HG02885 (cell line): ENCODE measurements around the gene CABYR.

Experiments
- ATAC-seq: cut with Tn5 transposase; IDR thresholded peaks from one replicate; pipeline ENCODE4 v1.9.1; 2021; ENCODE audit warnings: mild to moderate bottlenecking; ENCODE audit not compliant: unreplicated experiment, poor library complexity

CABYR gene

GRCh38 chr18:24138789-24139616 lies at the start of gene CABYR:
TSS of gene CABYR (plus strand) at chr18:24139062. CDS start at chr18:24143115, 4,053 bp downstream.
- peak; percentile 93 for ATAC-seq

GRCh38 chr18:24089076-24089475 lies 49.8 kb upstream of the CABYR start:
- no peak for ATAC-seq

GRCh38 chr18:24089515-24090337 lies 49.1 kb upstream of the CABYR start:
- ATAC-seq: no peak

- no peak for ATAC-seq
These were observed 48.0 kb upstream of the CABYR start for GRCh38 chr18:24090876-24091275.

GRCh38 chr18:24094561-24094960 lies 44.3 kb upstream of the CABYR start:
- no peak for ATAC-seq

GRCh38 chr18:24095976-24096375 lies 42.9 kb upstream of the CABYR start:
- no peak for ATAC-seq

- no peak for ATAC-seq
These were observed 35.4 kb upstream of the CABYR start for GRCh38 chr18:24103320-24104021.

- no peak for ATAC-seq
These were observed 34.4 kb upstream of the CABYR start for GRCh38 chr18:24104486-24104885.

- no peak for ATAC-seq
These were observed 30.2 kb upstream of the CABYR start for GRCh38 chr18:24108641-24109040.

GRCh38 chr18:24111936-24112335 lies 26.9 kb upstream of the CABYR start:
- no peak for ATAC-seq

GRCh38 chr18:24112464-24112863 lies 26.4 kb upstream of the CABYR start:
- no peak for ATAC-seq

- ATAC-seq: no peak
These were observed 25.8 kb upstream of the CABYR start for GRCh38 chr18:24112874-24113615.

- ATAC-seq: no peak
These were observed 23.8 kb upstream of the CABYR start for GRCh38 chr18:24114924-24115549.

- ATAC-seq: no peak
These were observed 23.2 kb upstream of the CABYR start for GRCh38 chr18:24115628-24116027.

- peak; percentile 90 for ATAC-seq
These were observed 19.9 kb upstream of the CABYR start for GRCh38 chr18:24118750-24119577.

- no peak for ATAC-seq
These were observed 18.2 kb upstream of the CABYR start for GRCh38 chr18:24120676-24121075.

- ATAC-seq: no peak
These were observed 17.2 kb upstream of the CABYR start for GRCh38 chr18:24121625-24122024.

GRCh38 chr18:24126155-24126961 lies 12.5 kb upstream of the CABYR start:
- ATAC-seq: no peak
